ENCODE data around the gene PDCD2L.

Gene PDCD2L

GRCh38 chr19:34430738-34431625 lies 26.8 kb downstream of the PDCD2L start (continued):
- TF ChIP-seq, protein P1, sequence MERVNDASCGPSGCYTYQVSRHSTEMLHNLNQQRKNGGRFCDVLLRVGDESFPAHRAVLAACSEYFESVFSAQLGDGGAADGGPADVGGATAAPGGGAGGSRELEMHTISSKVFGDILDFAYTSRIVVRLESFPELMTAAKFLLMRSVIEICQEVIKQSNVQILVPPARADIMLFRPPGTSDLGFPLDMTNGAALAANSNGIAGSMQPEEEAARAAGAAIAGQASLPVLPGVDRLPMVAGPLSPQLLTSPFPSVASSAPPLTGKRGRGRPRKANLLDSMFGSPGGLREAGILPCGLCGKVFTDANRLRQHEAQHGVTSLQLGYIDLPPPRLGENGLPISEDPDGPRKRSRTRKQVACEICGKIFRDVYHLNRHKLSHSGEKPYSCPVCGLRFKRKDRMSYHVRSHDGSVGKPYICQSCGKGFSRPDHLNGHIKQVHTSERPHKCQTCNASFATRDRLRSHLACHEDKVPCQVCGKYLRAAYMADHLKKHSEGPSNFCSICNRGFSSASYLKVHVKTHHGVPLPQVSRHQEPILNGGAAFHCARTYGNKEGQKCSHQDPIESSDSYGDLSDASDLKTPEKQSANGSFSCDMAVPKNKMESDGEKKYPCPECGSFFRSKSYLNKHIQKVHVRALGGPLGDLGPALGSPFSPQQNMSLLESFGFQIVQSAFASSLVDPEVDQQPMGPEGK (tag by site-specific recombination; IDR thresholded peaks at IDR 0.05), result peak; percentile 39; the same call in 1 of the 2 replicates
- TF ChIP-seq, protein P2, sequence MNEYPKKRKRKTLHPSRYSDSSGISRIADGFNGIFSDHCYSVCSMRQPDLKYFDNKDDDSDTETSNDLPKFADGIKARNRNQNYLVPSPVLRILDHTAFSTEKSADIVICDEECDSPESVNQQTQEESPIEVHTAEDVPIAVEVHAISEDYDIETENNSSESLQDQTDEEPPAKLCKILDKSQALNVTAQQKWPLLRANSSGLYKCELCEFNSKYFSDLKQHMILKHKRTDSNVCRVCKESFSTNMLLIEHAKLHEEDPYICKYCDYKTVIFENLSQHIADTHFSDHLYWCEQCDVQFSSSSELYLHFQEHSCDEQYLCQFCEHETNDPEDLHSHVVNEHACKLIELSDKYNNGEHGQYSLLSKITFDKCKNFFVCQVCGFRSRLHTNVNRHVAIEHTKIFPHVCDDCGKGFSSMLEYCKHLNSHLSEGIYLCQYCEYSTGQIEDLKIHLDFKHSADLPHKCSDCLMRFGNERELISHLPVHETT (tag by site-specific recombination; IDR thresholded peaks at IDR 0.05), result peak; percentile 17
- no peak for TF ChIP-seq ZNF302 (tag by site-specific recombination; IDR thresholded peaks at IDR 0.05; ENCODE audit: low read depth)
- TF ChIP-seq, protein P3, sequence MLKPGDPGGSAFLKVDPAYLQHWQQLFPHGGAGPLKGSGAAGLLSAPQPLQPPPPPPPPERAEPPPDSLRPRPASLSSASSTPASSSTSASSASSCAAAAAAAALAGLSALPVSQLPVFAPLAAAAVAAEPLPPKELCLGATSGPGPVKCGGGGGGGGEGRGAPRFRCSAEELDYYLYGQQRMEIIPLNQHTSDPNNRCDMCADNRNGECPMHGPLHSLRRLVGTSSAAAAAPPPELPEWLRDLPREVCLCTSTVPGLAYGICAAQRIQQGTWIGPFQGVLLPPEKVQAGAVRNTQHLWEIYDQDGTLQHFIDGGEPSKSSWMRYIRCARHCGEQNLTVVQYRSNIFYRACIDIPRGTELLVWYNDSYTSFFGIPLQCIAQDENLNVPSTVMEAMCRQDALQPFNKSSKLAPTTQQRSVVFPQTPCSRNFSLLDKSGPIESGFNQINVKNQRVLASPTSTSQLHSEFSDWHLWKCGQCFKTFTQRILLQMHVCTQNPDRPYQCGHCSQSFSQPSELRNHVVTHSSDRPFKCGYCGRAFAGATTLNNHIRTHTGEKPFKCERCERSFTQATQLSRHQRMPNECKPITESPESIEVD (tag by site-specific recombination; IDR thresholded peaks at IDR 0.05), result peak; percentile 9; the same call in 1 of the 2 replicates
- peak; percentile 35; the same call in 1 of the 2 replicates for TF ChIP-seq ZBTB21 (tag by site-specific recombination; IDR thresholded peaks at IDR 0.05)
- TF ChIP-seq ZNF214 (tag by site-specific recombination; IDR thresholded peaks at IDR 0.05; ENCODE audit: borderline replicate concordance), result no peak
- peak; percentile 57; the same call in 1 of the 2 replicates for TF ChIP-seq SCRT1 (tag by site-specific recombination; IDR thresholded peaks at IDR 0.05; ENCODE audit: borderline replicate concordance)
- peak; percentile 80 for TF ChIP-seq SCRT2 (tag by site-specific recombination; IDR thresholded peaks at IDR 0.05)
- 0 out of 2 replicates have a peak, but pooled peaks have one; percentile 39 for TF ChIP-seq ZFP37 (tag by site-specific recombination; IDR thresholded peaks at IDR 0.05)

- Histone ChIP-seq H3K36me3 (ENCODE audit: control insufficient read depth in 2 of 2, insufficient read depth in 1 of 2, low read length in 2 of 2) (peaks cover 63 to 76% of the 10 kb centered on the region in 2 experiments), H3K4me1 (ENCODE audit: control insufficient read depth, insufficient read depth, low read length) (peaks cover 39% of the 10 kb centered on the region), H3K27ac (ENCODE audit: extremely low read depth, low read depth, low read length) (no peak overlapping the region), H3K4me3 (ENCODE audit: low read depth, low read length) (no peak overlapping the region), H3K9me3 (ENCODE audit: control insufficient read depth, insufficient read depth, low read depth, low read length) (peaks cover 2% of the 10 kb centered on the region; the same call in 1 of the 2 replicates)
- CTCF ChIA-PET, result interaction anchor here (0.6 to 3.7 kb wide), 12 partner anchors 11 to 121 kb away, joined by 3 to 69 read pairs (median 4); no protein-coding TSS in a partner anchor
- POLR2A ChIA-PET, result no interaction called here
- 0 out of 2 replicates have a peak, but pooled peaks have one; percentile 4 for TF ChIP-seq ZNF24 (tag by site-specific recombination; IDR thresholded peaks at IDR 0.05)
- no peak for TF ChIP-seq IKZF3 (tag by site-specific recombination; IDR thresholded peaks at IDR 0.05)
- no peak for TF ChIP-seq ZNF324 (tag by site-specific recombination; IDR thresholded peaks at IDR 0.05)
- TF ChIP-seq ZNF664 (tag by site-specific recombination; IDR thresholded peaks at IDR 0.05), result 0 out of 2 replicates have a peak, but pooled peaks have one; percentile 4
- TF ChIP-seq GLI4 (tag by site-specific recombination; IDR thresholded peaks at IDR 0.05), result no peak
- TF ChIP-seq, protein P3 (tag by site-specific recombination; IDR thresholded peaks at IDR 0.05), result peak; percentile 46; the same call in 1 of the 2 replicates
- TF ChIP-seq ZBTB1 (tag by site-specific recombination; IDR thresholded peaks at IDR 0.05), result 0 out of 2 replicates have a peak, but pooled peaks have one; percentile 30
- TF ChIP-seq ZNF449 (tag by site-specific recombination; IDR thresholded peaks at IDR 0.05), result 0 out of 2 replicates have a peak, but pooled peaks have one; percentile 13
- TF ChIP-seq, protein P4, sequence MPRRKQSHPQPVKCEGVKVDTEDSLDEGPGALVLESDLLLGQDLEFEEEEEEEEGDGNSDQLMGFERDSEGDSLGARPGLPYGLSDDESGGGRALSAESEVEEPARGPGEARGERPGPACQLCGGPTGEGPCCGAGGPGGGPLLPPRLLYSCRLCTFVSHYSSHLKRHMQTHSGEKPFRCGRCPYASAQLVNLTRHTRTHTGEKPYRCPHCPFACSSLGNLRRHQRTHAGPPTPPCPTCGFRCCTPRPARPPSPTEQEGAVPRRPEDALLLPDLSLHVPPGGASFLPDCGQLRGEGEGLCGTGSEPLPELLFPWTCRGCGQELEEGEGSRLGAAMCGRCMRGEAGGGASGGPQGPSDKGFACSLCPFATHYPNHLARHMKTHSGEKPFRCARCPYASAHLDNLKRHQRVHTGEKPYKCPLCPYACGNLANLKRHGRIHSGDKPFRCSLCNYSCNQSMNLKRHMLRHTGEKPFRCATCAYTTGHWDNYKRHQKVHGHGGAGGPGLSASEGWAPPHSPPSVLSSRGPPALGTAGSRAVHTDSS (tag by site-specific recombination; IDR thresholded peaks at IDR 0.05), result 0 out of 2 replicates have a peak, but pooled peaks have one; percentile 24
- TF ChIP-seq, protein P5, sequence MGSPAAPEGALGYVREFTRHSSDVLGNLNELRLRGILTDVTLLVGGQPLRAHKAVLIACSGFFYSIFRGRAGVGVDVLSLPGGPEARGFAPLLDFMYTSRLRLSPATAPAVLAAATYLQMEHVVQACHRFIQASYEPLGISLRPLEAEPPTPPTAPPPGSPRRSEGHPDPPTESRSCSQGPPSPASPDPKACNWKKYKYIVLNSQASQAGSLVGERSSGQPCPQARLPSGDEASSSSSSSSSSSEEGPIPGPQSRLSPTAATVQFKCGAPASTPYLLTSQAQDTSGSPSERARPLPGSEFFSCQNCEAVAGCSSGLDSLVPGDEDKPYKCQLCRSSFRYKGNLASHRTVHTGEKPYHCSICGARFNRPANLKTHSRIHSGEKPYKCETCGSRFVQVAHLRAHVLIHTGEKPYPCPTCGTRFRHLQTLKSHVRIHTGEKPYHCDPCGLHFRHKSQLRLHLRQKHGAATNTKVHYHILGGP (tag by site-specific recombination; IDR thresholded peaks at IDR 0.05), result no peak
- TF ChIP-seq, protein P6, sequence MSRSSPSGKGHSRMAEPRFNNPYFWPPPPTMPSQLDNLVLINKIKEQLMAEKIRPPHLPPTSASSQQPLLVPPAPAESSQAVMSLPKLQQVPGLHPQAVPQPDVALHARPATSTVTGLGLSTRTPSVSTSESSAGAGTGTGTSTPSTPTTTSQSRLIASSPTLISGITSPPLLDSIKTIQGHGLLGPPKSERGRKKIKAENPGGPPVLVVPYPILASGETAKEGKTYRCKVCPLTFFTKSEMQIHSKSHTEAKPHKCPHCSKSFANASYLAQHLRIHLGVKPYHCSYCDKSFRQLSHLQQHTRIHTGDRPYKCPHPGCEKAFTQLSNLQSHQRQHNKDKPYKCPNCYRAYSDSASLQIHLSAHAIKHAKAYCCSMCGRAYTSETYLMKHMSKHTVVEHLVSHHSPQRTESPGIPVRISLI (tag by site-specific recombination; IDR thresholded peaks at IDR 0.05), result no peak
These were observed 27.6 kb downstream of the PDCD2L start for GRCh38 chr19:34431681-34432402.
